B cell (primary cell): ENCODE data around the gene PVR. TPM values are rescaled to one million over a fixed set of nuclear protein-coding genes. Genes with fewer than 3 reads are reported as not detected.

Experiments
- ATAC-seq: fragments of 200-7000 bp; cut with Tn5 transposase; one replicate; pipeline ENCODE4 v1.10.0; 2021; ENCODE audit warnings: low read depth, mild to moderate bottlenecking, moderate number of reproducible peaks, moderate library complexity
- CTCF ChIA-PET: fragments of 350-600 bp; sonication (Branson Sonifier 250); formaldehyde crosslinking; loops from one replicate; lab custom pipeline; 2021; ENCODE audit warnings: antibody characterized with exemption, inconsistent platforms; lab: Charles Lee
- POLR2A ChIA-PET: fragments of 350-600 bp; sonication (Branson Sonifier 250); formaldehyde crosslinking; loops from one replicate; lab custom pipeline; 2021; ENCODE audit warnings: antibody characterized with exemption; lab: Charles Lee
- DNase-seq: peaks from one replicate; pipeline ENCODE4 v3.0.0; 2013
- H2AFZ ChIP-seq: 2 replicates; pipeline ENCODE4 v1.6.1; 2012; ENCODE audit warnings: mild to moderate bottlenecking, low read depth, low read length; ENCODE audit not compliant: insufficient read depth, poor library complexity, severe bottlenecking
- H3K27ac ChIP-seq, 2 donors: 1 replicate in 1 of 2; 2 replicates in 1 of 2; pipeline ENCODE4 v1.5.1; 2012 to 2013; ENCODE audit warnings: low read length in 2 of 2, mild to moderate bottlenecking in 2 of 2, moderate library complexity in 1 of 2
- H3K27me3 ChIP-seq, 4 experiments: fragments of 200-600 bp in 1 of 4; sonication (generic) in 1 of 4; replicated peaks in 1 of 4; 1 replicate in 2 of 4; 2 replicates in 2 of 4; pipeline versions ENCODE4 v1.6.1 to v1.7.0; 2013 to 2016; ENCODE audit warnings: low read length in 3 of 4, mild to moderate bottlenecking in 2 of 4, mixed read lengths in 1 of 4, moderate library complexity in 1 of 4; ENCODE audit not compliant: insufficient read depth in 4 of 4, control insufficient read depth in 3 of 4; ENCODE audit errors: control extremely low read depth in 1 of 4
- H3K36me3 ChIP-seq, 2 experiments: replicated peaks in 1 of 2; 1 replicate in 1 of 2; 2 replicates in 1 of 2; pipeline versions ENCODE4 v1.6.1 to v1.7.1; 2013; ENCODE audit warnings: low read length in 1 of 2; ENCODE audit not compliant: insufficient read depth in 2 of 2, control insufficient read depth in 1 of 2; ENCODE audit errors: control extremely low read depth in 1 of 2, extremely low read depth in 1 of 2
- H3K4me1 ChIP-seq, 2 donors: fragments of 200-600 bp in 1 of 2; sonication (generic) in 1 of 2; 1 replicate in 1 of 2; 2 replicates in 1 of 2; pipeline versions ENCODE4 v1.5.1 to v1.6.1; 2013 to 2017; ENCODE audit warnings: low read length in 2 of 2; ENCODE audit not compliant: control insufficient read depth in 2 of 2, insufficient read depth in 2 of 2
- H3K4me2 ChIP-seq: replicated peaks from 2 replicates; pipeline ENCODE3; 2012; ENCODE audit warnings: mild to moderate bottlenecking, low read depth, low read length; ENCODE audit not compliant: poor library complexity, severe bottlenecking
- H3K4me3 ChIP-seq, 5 experiments: fragments of 200-600 bp in 1 of 5; sonication (generic) in 1 of 5; 1 replicate in 3 of 5; 2 replicates in 2 of 5; pipeline versions ENCODE4 v1.5.1 to v1.7.0; 2011 to 2016; ENCODE audit warnings: low read length in 4 of 5, mild to moderate bottlenecking in 4 of 5, low read depth in 2 of 5, control low read depth in 1 of 5, moderate library complexity in 1 of 5; ENCODE audit not compliant: insufficient read depth in 1 of 5; ENCODE audit errors: control extremely low read depth in 1 of 5, extremely low read depth in 1 of 5
- H3K79me2 ChIP-seq: fragments of 200-600 bp; sonication (generic); one replicate; pipeline ENCODE4 v1.6.0; 2016; ENCODE audit warnings: low read length; ENCODE audit not compliant: control insufficient read depth, insufficient read depth
- H3K9ac ChIP-seq: fragments of 200-600 bp; sonication (generic); 2 replicates; pipeline ENCODE4 v1.6.1; 2017; ENCODE audit warnings: mild to moderate bottlenecking, low read length, moderate library complexity
- H3K9me3 ChIP-seq, 3 donors: one replicate each; pipeline versions ENCODE4 v1.6.1 to v1.7.1; 2013; ENCODE audit warnings: low read length in 2 of 3; ENCODE audit not compliant: control insufficient read depth in 2 of 3, insufficient read depth in 1 of 3; ENCODE audit errors: control extremely low read depth in 1 of 3
- H4K20me1 ChIP-seq: 2 replicates; pipeline ENCODE4 v1.6.0; 2012; ENCODE audit warnings: mild to moderate bottlenecking, low read length; ENCODE audit not compliant: insufficient read depth, control insufficient read depth, poor library complexity, severe bottlenecking
- H3K27ac Mint-ChIP-seq: one replicate; pipeline ENCODE4 v1.8.0; 2021; ENCODE audit warnings: mixed read lengths
- H3K27me3 Mint-ChIP-seq: one replicate; pipeline ENCODE4 v1.8.0; 2021; ENCODE audit warnings: mixed read lengths
- H3K4me1 Mint-ChIP-seq: one replicate; pipeline ENCODE4 v1.8.0; 2021; ENCODE audit warnings: mixed read lengths
- H3K4me3 Mint-ChIP-seq: one replicate; pipeline ENCODE4 v1.8.0; 2021; ENCODE audit warnings: mixed read lengths
- H3K9me3 Mint-ChIP-seq: one replicate; pipeline ENCODE4 v1.8.0; 2022; ENCODE audit warnings: mixed read lengths; ENCODE audit not compliant: insufficient read depth
- EZH2 ChIP-seq: IDR thresholded peaks from 2 replicates; pipeline ENCODE4 v1.6.1; 2012; ENCODE audit warnings: borderline replicate concordance, low read depth, mild to moderate bottlenecking, moderate library complexity, low read length; ENCODE audit not compliant: insufficient read depth, poor library complexity, severe bottlenecking
- WGBS: methylation state at CpG from one replicate; pipeline ENCODE4 v1.1.5; 2013; ENCODE audit warnings: missing lambda C conversion rate; ENCODE audit not compliant: insufficient coverage; 5-methylcytosine and 5-hydroxymethylcytosine counted together
- intact Hi-C: fragments of 100-400 bp; cut with micrococcal nuclease; formaldehyde crosslinking; loops from one replicate; pipeline ENCODE4 v1.10.0; 2022
- polyA plus RNA-seq: library from polyadenylated mRNA; depleted of rRNA; stranded (reverse); fragments of >200 nt; gene quantifications from 2 replicates; pipeline ENCODE4 v1.2.3, GENCODE V29; 2012
- total RNA-seq, 2 donors: library from RNA; stranded (reverse); fragments of 120-200 nt in 1 of 2; gene quantifications; 1 replicate in 1 of 2; 2 replicates in 1 of 2; pipeline versions ENCODE4 v1.2.3 to v1.2.4, GENCODE V29; 2013 to 2022
- TF ChIP-seq, protein P1 (sequence below): fragments of 200-600 bp; IDR thresholded peaks from one replicate; pipeline ENCODE4 v1.8.0; 2022; ENCODE audit warnings: antibody characterized with exemption, mild to moderate bottlenecking

The PVR gene
- total and polyA plus RNA-seq, 2 donors (not counting 1 experiment from before 2014, with no cell fraction given) = 0.09 to 0.67 TPM

- Histone ChIP-seq H3K79me2 (no peaks in the 10 kb centered on the region), H3K4me3 (no peak overlapping the region), H3K9me3 (no peaks in the 10 kb centered on the region), H2AFZ (no peak overlapping the region), H3K4me1 (peaks cover 23 to 44% of the 10 kb centered on the region in 2 donors), H3K9ac (no peak overlapping the region), H3K27ac (no peak overlapping the region), H3K4me2 (no peak overlapping the region), H4K20me1 (no peaks in the 10 kb centered on the region), H3K27me3 (peaks cover 0 to 11% (median 0%) of the 10 kb centered on the region in 4 experiments), H3K36me3 (no peaks in the 10 kb centered on the region)
- H3K27me3 Mint-ChIP-seq = peaks cover 15% of the 10 kb centered on the region
- peaks cover 32% of the 10 kb centered on the region for H3K4me1 Mint-ChIP-seq
- H3K4me3 Mint-ChIP-seq = no peak overlapping the region
- intact Hi-C loops = loop anchor here (5.0 kb wide), 1 partner anchor 34 kb away; no protein-coding TSS in a partner anchor
- DNase-seq = no peak
- 90% methylated on average over 7 of the region's 7 CpGs for WGBS
- no peak for ATAC-seq
- no peaks in the 10 kb centered on the region for H3K9me3 Mint-ChIP-seq
- ChIA-PET CTCF (interaction anchor here (0.6 to 7.2 kb wide), 5 partner anchors 30 to 265 kb away, joined by 4 to 89 read pairs (median 12); no protein-coding TSS in a partner anchor), POLR2A (no interaction called here)
- TF ChIP-seq, protein P1, sequence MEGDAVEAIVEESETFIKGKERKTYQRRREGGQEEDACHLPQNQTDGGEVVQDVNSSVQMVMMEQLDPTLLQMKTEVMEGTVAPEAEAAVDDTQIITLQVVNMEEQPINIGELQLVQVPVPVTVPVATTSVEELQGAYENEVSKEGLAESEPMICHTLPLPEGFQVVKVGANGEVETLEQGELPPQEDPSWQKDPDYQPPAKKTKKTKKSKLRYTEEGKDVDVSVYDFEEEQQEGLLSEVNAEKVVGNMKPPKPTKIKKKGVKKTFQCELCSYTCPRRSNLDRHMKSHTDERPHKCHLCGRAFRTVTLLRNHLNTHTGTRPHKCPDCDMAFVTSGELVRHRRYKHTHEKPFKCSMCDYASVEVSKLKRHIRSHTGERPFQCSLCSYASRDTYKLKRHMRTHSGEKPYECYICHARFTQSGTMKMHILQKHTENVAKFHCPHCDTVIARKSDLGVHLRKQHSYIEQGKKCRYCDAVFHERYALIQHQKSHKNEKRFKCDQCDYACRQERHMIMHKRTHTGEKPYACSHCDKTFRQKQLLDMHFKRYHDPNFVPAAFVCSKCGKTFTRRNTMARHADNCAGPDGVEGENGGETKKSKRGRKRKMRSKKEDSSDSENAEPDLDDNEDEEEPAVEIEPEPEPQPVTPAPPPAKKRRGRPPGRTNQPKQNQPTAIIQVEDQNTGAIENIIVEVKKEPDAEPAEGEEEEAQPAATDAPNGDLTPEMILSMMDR = no peak
- TF ChIP-seq EZH2 = no peak
- no peak overlapping the region for H3K27ac Mint-ChIP-seq
These were observed 44.2 kb downstream of the PVR start for GRCh38 chr19:44687888-44688287.
